Fibroblast of lung (primary cell): ENCODE measurements around the gene NUP107. TPM values are rescaled to one million over a fixed set of nuclear protein-coding genes. Genes with fewer than 3 reads are reported as not detected.

Source experiments
- DNase-seq, 2 donors: peaks; one replicate each; pipeline versions ENCODE4 v3.0.0 to v3.0.0-alpha.2; 2010; ENCODE audit warnings: low read depth in 2 of 2
- H2AFZ ChIP-seq: 2 replicates; pipeline ENCODE4 v1.5.1; 2012; ENCODE audit warnings: low read length, control low read depth, inconsistent platforms
- H3K27ac ChIP-seq: 2 replicates; pipeline ENCODE4 v1.5.1; 2011; ENCODE audit warnings: low read length, control low read depth; ENCODE audit not compliant: insufficient read depth
- H3K27me3 ChIP-seq: 2 replicates; pipeline ENCODE4 v1.5.1; 2011; ENCODE audit warnings: mild to moderate bottlenecking, low read length; ENCODE audit not compliant: control insufficient read depth, insufficient read depth
- H3K36me3 ChIP-seq: 2 replicates; pipeline ENCODE4 v1.5.1; 2011; ENCODE audit warnings: low read length; ENCODE audit not compliant: control insufficient read depth, insufficient read depth
- H3K4me1 ChIP-seq: 2 replicates; pipeline ENCODE4 v1.5.1; 2011; ENCODE audit warnings: low read length; ENCODE audit not compliant: control insufficient read depth, insufficient read depth; ENCODE audit errors: extremely low read depth
- H3K4me2 ChIP-seq: 2 replicates; pipeline ENCODE4 v1.5.1; 2011; ENCODE audit warnings: low read length, control low read depth; ENCODE audit not compliant: insufficient read depth; ENCODE audit errors: extremely low read depth
- H3K4me3 ChIP-seq, 4 experiments: fragments of 200-600 bp in 1 of 4; sonication (generic) in 1 of 4; replicated peaks in 1 of 4; 2 replicates each; pipeline ENCODE4 v1.5.1; 2011 to 2016; ENCODE audit warnings: low read length in 4 of 4, low read depth in 3 of 4, mild to moderate bottlenecking in 3 of 4, control low read depth in 2 of 4, inconsistent platforms in 1 of 4, mixed read lengths in 1 of 4; ENCODE audit not compliant: insufficient read depth in 1 of 4; ENCODE audit errors: control extremely low read depth in 1 of 4
- H3K79me2 ChIP-seq: 2 replicates; pipeline ENCODE4 v1.5.1; 2012; ENCODE audit warnings: mild to moderate bottlenecking, low read length, inconsistent platforms; ENCODE audit not compliant: control insufficient read depth, insufficient read depth
- H3K9ac ChIP-seq: 2 replicates; pipeline ENCODE4 v1.5.1; 2011; ENCODE audit warnings: mild to moderate bottlenecking, low read length, control low read depth; ENCODE audit not compliant: insufficient read depth
- H3K9me3 ChIP-seq: 2 replicates; pipeline ENCODE4 v1.5.1; 2012; ENCODE audit warnings: low read depth, low read length; ENCODE audit not compliant: control insufficient read depth, insufficient read depth
- H4K20me1 ChIP-seq: 2 replicates; pipeline ENCODE4 v1.5.1; 2011; ENCODE audit warnings: low read length; ENCODE audit not compliant: control insufficient read depth, insufficient read depth; ENCODE audit errors: extremely low read depth
- CTCF ChIP-seq, 2 donors: IDR thresholded peaks in 1 of 2; conservative IDR thresholded peaks in 1 of 2; 1 replicate in 1 of 2; 2 replicates in 1 of 2; pipeline ENCODE4 v1.5.1; 2011 to 2012; ENCODE audit warnings: low read length in 2 of 2, control low read depth in 1 of 2, inconsistent platforms in 1 of 2, low read depth in 1 of 2, mild to moderate bottlenecking in 1 of 2
- EZH2 ChIP-seq: IDR thresholded peaks from 2 replicates; pipeline ENCODE4 v1.5.1; 2012; ENCODE audit warnings: low read length, control low read depth, mild to moderate bottlenecking; ENCODE audit errors: missing control alignments
- polyA plus RNA-seq, 2 donors: library from polyadenylated mRNA; depleted of rRNA in 1 of 2; stranded (reverse) in 1 of 2; unstranded in 1 of 2; fragments of >200 nt; gene quantifications; 2 replicates each; pipeline ENCODE4 v1.2.1, GENCODE V29; 2011 to 2012; ENCODE audit warnings: missing spikeins in 1 of 2
- total RNA-seq: library from RNA; depleted of rRNA; stranded (reverse); fragments of >200 nt; gene quantifications from 2 replicates; pipeline ENCODE4 v1.2.1, GENCODE V29; 2014

Gene NUP107
- total and polyA plus RNA-seq, 2 donors (not counting 1 experiment from before 2014, with no cell fraction given): 24.6 to 37.7 TPM

GRCh38 chr12:68781728-68782127, 95.0 kb downstream of the NUP107 start:
- Histone ChIP-seq H3K4me1 (no peaks in the 10 kb centered on the region), H3K9me3 (no peaks in the 10 kb centered on the region), H3K4me3 (no peak overlapping the region), H2AFZ (no peak overlapping the region), H3K79me2 (no peaks in the 10 kb centered on the region), H3K4me2 (no peak overlapping the region), H4K20me1 (no peaks in the 10 kb centered on the region), H3K36me3 (no peaks in the 10 kb centered on the region), H3K27me3 (no peaks in the 10 kb centered on the region), H3K27ac (no peak overlapping the region), H3K9ac (no peak overlapping the region)
- TF ChIP-seq EZH2 (no peak), CTCF (conservative IDR thresholded peaks at IDR 0.05 in 1 of 2, IDR thresholded peaks at IDR 0.05 in 1 of 2; ENCODE audit: low read depth in 1 of 2, low read length in 2 of 2) (no peak)
- no peak for DNase-seq

GRCh38 chr12:68784015-68784414, 97.2 kb downstream of the NUP107 start:
- no peaks in the 10 kb centered on the region for H4K20me1 ChIP-seq
- H3K27me3 ChIP-seq: no peaks in the 10 kb centered on the region
- peaks cover 2% of the 10 kb centered on the region for H3K4me1 ChIP-seq
- DNase-seq: peak; percentile 27 to 31
- H3K4me3 ChIP-seq: no peak overlapping the region
- H3K79me2 ChIP-seq: no peaks in the 10 kb centered on the region
- H2AFZ ChIP-seq: no peak overlapping the region
- H3K27ac ChIP-seq: no peak overlapping the region
- no peak overlapping the region for H3K4me2 ChIP-seq
- no peaks in the 10 kb centered on the region for H3K36me3 ChIP-seq
- TF ChIP-seq CTCF (conservative IDR thresholded peaks at IDR 0.05 in 1 of 2, IDR thresholded peaks at IDR 0.05 in 1 of 2; ENCODE audit: low read depth in 1 of 2, low read length in 2 of 2) (no peak), EZH2 (no peak)
- no peak overlapping the region for H3K9ac ChIP-seq
- no peaks in the 10 kb centered on the region for H3K9me3 ChIP-seq

GRCh38 chr12:68785358-68785757, 98.6 kb downstream of the NUP107 start:
- Histone ChIP-seq H3K36me3 (no peaks in the 10 kb centered on the region), H3K79me2 (no peaks in the 10 kb centered on the region), H3K4me3 (no peak overlapping the region), H3K9me3 (no peaks in the 10 kb centered on the region), H2AFZ (no peak overlapping the region), H3K4me2 (no peak overlapping the region), H3K27ac (no peak overlapping the region), H4K20me1 (no peaks in the 10 kb centered on the region), H3K9ac (no peak overlapping the region), H3K27me3 (no peaks in the 10 kb centered on the region), H3K4me1 (peaks cover 2% of the 10 kb centered on the region)
- peak in 1 of 2 donors; percentile 39 for DNase-seq
- TF ChIP-seq CTCF (conservative IDR thresholded peaks at IDR 0.05 in 1 of 2, IDR thresholded peaks at IDR 0.05 in 1 of 2; ENCODE audit: low read depth in 1 of 2, low read length in 2 of 2): no peak
- TF ChIP-seq EZH2: no peak
